HEK293 (cell line): ENCODE measurements around the gene KMO.

ENCODE experiments used
- CTCF ChIP-seq: fragments of 450-650 bp; formaldehyde crosslinking; IDR thresholded peaks from 2 replicates; pipeline ENCODE4 v1.5.1; 2016; ENCODE audit warnings: missing biosample characterization, missing genetic modification characterization
- EGR2 ChIP-seq: fragments of 450-650 bp; formaldehyde crosslinking; IDR thresholded peaks from 2 replicates; pipeline ENCODE4 v1.5.1; 2016; ENCODE audit warnings: low read depth, missing biosample characterization, missing genetic modification characterization
- HIC1 ChIP-seq: fragments of 450-650 bp; formaldehyde crosslinking; IDR thresholded peaks from 2 replicates; pipeline ENCODE4 v1.5.1; 2016; ENCODE audit warnings: missing biosample characterization, missing genetic modification characterization
- KLF1 ChIP-seq: fragments of 450-650 bp; formaldehyde crosslinking; IDR thresholded peaks from 2 replicates; pipeline ENCODE4 v1.5.1; 2016; ENCODE audit warnings: missing biosample characterization, missing genetic modification characterization
- KLF17 ChIP-seq: fragments of 450-650 bp; formaldehyde crosslinking; IDR thresholded peaks from 2 replicates; pipeline ENCODE4 v1.5.1; 2016; ENCODE audit warnings: missing biosample characterization, missing genetic modification characterization
- PRDM2 ChIP-seq: fragments of 450-650 bp; formaldehyde crosslinking; IDR thresholded peaks from 2 replicates; pipeline ENCODE4 v1.5.1; 2016; ENCODE audit warnings: missing biosample characterization, missing genetic modification characterization, borderline replicate concordance
- SP3 ChIP-seq: fragments of 450-650 bp; formaldehyde crosslinking; IDR thresholded peaks from 2 replicates; pipeline ENCODE4 v1.5.1; 2016; ENCODE audit warnings: missing biosample characterization, missing genetic modification characterization
- YY1 ChIP-seq: fragments of 450-650 bp; formaldehyde crosslinking; IDR thresholded peaks from 2 replicates; pipeline ENCODE4 v1.5.1; 2018; ENCODE audit warnings: missing biosample characterization, missing genetic modification characterization
- ZBTB8A ChIP-seq: fragments of 450-650 bp; formaldehyde crosslinking; IDR thresholded peaks from 2 replicates; pipeline ENCODE4 v1.5.1; 2016; ENCODE audit warnings: missing biosample characterization, missing genetic modification characterization
- ZNF140 ChIP-seq: fragments of 450-650 bp; formaldehyde crosslinking; IDR thresholded peaks from 2 replicates; pipeline ENCODE4 v1.5.1; 2016; ENCODE audit warnings: missing biosample characterization, missing genetic modification characterization
- ZNF585B ChIP-seq: fragments of 450-650 bp; formaldehyde crosslinking; IDR thresholded peaks from 2 replicates; pipeline ENCODE4 v1.5.1; 2016; ENCODE audit warnings: missing biosample characterization, missing genetic modification characterization
- ZNF596 ChIP-seq: fragments of 450-650 bp; IDR thresholded peaks from 2 replicates; pipeline ENCODE4 v1.5.0; 2018; ENCODE audit warnings: missing biosample characterization, mild to moderate bottlenecking, missing genetic modification characterization, moderate library complexity
- ZNF692 ChIP-seq: fragments of 450-650 bp; formaldehyde crosslinking; IDR thresholded peaks from 2 replicates; pipeline ENCODE4 v1.5.1; 2016; ENCODE audit warnings: missing biosample characterization, missing genetic modification characterization
- ZNF792 ChIP-seq: fragments of 450-650 bp; formaldehyde crosslinking; IDR thresholded peaks from 2 replicates; pipeline ENCODE4 v1.5.1; 2016; ENCODE audit warnings: missing biosample characterization, missing genetic modification characterization
- TF ChIP-seq, protein P1 (sequence below): fragments of 450-650 bp; IDR thresholded peaks from 2 replicates; pipeline ENCODE4 v1.5.1; 2018; ENCODE audit warnings: missing biosample characterization, missing genetic modification characterization
- TF ChIP-seq, protein P2 (sequence below): fragments of 450-650 bp; formaldehyde crosslinking; IDR thresholded peaks from 2 replicates; pipeline ENCODE4 v1.5.1; 2016; ENCODE audit warnings: missing biosample characterization, missing genetic modification characterization
- TF ChIP-seq, protein P3 (sequence below): fragments of 450-650 bp; formaldehyde crosslinking; optimal IDR thresholded peaks from 2 replicates; pipeline ENCODE3; 2016; ENCODE audit warnings: missing biosample characterization, mild to moderate bottlenecking, missing genetic modification characterization
- TF ChIP-seq, protein P4 (sequence below): IDR thresholded peaks from 2 replicates; pipeline ENCODE4 v1.6.1; 2011; ENCODE audit warnings: mild to moderate bottlenecking, low read depth, low read length, borderline replicate concordance

Gene KMO

DNA sequence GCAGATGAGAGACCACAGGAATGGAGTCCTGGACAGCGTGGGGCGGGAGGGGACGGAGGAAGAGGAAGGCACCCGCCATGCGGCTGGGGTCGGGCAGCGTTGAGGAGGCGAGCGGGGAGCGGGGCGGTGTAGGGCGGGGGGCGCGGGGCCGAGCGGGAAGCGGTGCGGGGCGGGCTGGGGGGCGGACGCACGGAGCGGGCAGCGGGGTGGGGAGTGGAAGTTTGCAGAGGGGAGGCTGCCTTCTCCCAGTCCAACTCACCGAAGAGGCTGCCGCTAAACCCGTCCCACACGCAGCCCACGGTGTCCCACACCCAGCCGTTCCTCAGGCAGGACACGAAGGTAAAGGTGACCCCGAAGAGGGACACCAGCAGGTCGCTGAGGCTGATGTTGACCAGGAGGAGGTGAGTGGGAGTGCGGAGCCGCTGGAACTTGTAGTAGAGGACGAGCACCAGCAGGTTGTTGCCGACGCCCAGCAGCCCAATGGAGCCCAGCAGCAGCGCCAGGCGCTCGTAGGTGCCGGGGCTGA, 107.5 kb downstream of the KMO start (continued):
- TF ChIP-seq ZNF140 (no peak), KLF17 (peak; percentile 35; the same call in 1 of the 2 replicates), CTCF (peak; percentile 59; the same call in 1 of the 2 replicates), ZBTB8A (tag by site-specific recombination) (peak; percentile 97), ZNF585B (no peak), KLF1 (tag by site-specific recombination) (0 out of 2 replicates have a peak, but pooled peaks have one; percentile 12), ZNF792 (tag by site-specific recombination) (0 out of 2 replicates have a peak, but pooled peaks have one; percentile 36), ZNF692 (tag by site-specific recombination) (peak; percentile 29; the same call in 1 of the 2 replicates), HIC1 (tag by site-specific recombination) (no peak), EGR2 (tag by site-specific recombination) (peak; percentile 67; the same call in 1 of the 2 replicates), YY1 (tag by site-specific recombination) (peak; percentile 42; the same call in 1 of the 2 replicates), SP3 (tag by site-specific recombination) (peak; percentile 39; the same call in 1 of the 2 replicates), PRDM2 (tag by site-specific recombination) (no peak), ZNF596 (tag by site-specific recombination) (peak; percentile 28; the same call in 1 of the 2 replicates)
- TF ChIP-seq, protein P1, sequence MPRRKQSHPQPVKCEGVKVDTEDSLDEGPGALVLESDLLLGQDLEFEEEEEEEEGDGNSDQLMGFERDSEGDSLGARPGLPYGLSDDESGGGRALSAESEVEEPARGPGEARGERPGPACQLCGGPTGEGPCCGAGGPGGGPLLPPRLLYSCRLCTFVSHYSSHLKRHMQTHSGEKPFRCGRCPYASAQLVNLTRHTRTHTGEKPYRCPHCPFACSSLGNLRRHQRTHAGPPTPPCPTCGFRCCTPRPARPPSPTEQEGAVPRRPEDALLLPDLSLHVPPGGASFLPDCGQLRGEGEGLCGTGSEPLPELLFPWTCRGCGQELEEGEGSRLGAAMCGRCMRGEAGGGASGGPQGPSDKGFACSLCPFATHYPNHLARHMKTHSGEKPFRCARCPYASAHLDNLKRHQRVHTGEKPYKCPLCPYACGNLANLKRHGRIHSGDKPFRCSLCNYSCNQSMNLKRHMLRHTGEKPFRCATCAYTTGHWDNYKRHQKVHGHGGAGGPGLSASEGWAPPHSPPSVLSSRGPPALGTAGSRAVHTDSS (tag by site-specific recombination): peak; percentile 14; the same call in 1 of the 2 replicates
- TF ChIP-seq, protein P2, sequence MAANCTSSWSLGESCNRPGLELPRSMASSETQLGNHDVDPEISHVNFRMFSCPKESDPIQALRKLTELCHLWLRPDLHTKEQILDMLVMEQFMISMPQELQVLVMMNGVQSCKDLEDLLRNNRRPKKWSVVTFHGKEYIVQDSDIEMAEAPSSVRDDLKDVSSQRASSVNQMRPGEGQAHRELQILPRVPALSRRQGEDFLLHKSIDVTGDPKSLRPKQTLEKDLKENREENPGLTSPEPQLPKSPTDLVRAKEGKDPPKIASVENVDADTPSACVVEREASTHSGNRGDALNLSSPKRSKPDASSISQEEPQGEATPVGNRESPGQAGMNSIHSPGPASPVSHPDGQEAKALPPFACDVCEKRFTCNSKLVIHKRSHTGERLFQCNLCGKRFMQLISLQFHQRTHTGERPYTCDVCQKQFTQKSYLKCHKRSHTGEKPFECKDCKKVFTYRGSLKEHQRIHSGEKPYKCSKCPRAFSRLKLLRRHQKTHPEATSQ (tag by site-specific recombination): 0 out of 2 replicates have a peak, but pooled peaks have one; percentile 63
- TF ChIP-seq, protein P3, sequence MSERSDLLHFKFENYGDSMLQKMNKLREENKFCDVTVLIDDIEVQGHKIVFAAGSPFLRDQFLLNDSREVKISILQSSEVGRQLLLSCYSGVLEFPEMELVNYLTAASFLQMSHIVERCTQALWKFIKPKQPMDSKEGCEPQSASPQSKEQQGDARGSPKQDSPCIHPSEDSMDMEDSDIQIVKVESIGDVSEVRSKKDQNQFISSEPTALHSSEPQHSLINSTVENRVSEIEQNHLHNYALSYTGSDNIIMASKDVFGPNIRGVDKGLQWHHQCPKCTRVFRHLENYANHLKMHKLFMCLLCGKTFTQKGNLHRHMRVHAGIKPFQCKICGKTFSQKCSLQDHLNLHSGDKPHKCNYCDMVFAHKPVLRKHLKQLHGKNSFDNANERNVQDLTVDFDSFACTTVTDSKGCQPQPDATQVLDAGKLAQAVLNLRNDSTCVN: peak; percentile 69
- TF ChIP-seq, protein P4, sequence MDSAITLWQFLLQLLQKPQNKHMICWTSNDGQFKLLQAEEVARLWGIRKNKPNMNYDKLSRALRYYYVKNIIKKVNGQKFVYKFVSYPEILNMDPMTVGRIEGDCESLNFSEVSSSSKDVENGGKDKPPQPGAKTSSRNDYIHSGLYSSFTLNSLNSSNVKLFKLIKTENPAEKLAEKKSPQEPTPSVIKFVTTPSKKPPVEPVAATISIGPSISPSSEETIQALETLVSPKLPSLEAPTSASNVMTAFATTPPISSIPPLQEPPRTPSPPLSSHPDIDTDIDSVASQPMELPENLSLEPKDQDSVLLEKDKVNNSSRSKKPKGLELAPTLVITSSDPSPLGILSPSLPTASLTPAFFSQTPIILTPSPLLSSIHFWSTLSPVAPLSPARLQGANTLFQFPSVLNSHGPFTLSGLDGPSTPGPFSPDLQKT: no peak
